ENCODE measurements around the gene NTHL1. TPM values are rescaled to one million over a fixed set of nuclear protein-coding genes. Genes with fewer than 3 reads are reported as not detected.

NTHL1 gene
- total RNA-seq, 1 donor from 2014 or later: 44.0 TPM

GRCh38 chr16:2040041-2040786 lies 7.4 kb downstream of the NTHL1 start:
- H3K4me3 ChIP-seq (ENCODE audit: low read depth, low read length): no peak overlapping the region
- peaks cover 2% of the 10 kb centered on the region for H3K36me3 ChIP-seq (ENCODE audit: control insufficient read depth, insufficient read depth, low read length)
- TF ChIP-seq CTCF (IDR thresholded peaks at IDR 0.05; ENCODE audit: insufficient read depth, low read length, severe bottlenecking): no peak
- DNase-seq (ENCODE audit: low read depth) (no peak), FAIRE-seq (no peak)
- H3K27me3 ChIP-seq (ENCODE audit: control insufficient read depth, insufficient read depth, low read length): no peaks in the 10 kb centered on the region

DNA sequence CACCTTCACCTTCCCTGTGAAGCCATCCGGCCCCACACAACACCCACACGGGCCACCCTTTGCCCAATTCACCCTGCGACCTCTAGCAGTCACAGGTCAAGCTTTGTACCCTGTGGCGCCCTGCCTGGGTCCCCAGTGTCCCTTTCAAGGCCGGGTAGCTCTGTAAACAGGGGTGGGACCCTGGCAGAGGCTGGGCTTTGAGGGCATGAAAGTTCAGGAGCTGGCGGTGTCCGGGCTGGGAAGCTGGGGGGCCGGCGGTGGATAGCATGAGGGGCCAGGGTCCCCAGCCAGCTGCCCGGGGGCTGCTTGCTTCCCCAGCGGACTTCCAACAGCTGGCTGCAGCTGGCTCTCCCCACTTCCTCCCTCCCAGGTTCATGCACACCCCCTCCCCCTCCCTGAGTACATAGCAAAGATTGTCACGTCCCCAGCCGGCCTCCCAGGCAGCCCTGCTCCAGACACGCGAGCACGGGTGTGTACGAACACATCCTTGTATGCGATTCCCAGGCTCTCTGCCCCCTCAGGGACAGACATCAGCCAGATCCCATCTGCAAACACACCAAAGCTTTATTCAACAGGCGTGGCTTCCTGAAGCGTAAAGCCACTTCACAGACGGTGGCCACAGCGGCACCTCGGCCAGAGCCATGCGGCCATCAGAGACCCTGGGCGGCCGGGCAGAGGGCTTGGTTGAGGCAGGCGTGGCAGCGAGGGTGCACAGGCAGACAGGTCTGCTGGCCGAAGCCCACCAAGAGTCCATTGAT lies 8.2 kb downstream of the NTHL1 start:
- DNase-seq (ENCODE audit: low read depth) (peak; percentile 35), FAIRE-seq (no peak)
- Histone ChIP-seq H3K4me3 (ENCODE audit: low read depth, low read length) (no peak overlapping the region), H3K36me3 (ENCODE audit: control insufficient read depth, insufficient read depth, low read length) (peaks cover 2% of the 10 kb centered on the region), H3K27me3 (ENCODE audit: control insufficient read depth, insufficient read depth, low read length) (no peaks in the 10 kb centered on the region)
- TF ChIP-seq CTCF (IDR thresholded peaks at IDR 0.05; ENCODE audit: insufficient read depth, low read length, severe bottlenecking): no peak

- H3K4me3 ChIP-seq (ENCODE audit: low read depth, low read length): no peak overlapping the region
- DNase-seq (ENCODE audit: low read depth) (no peak), FAIRE-seq (no peak)
- no peak for TF ChIP-seq CTCF (IDR thresholded peaks at IDR 0.05; ENCODE audit: insufficient read depth, low read length, severe bottlenecking)
- H3K27me3 ChIP-seq (ENCODE audit: control insufficient read depth, insufficient read depth, low read length): no peaks in the 10 kb centered on the region
- peaks cover 2% of the 10 kb centered on the region for H3K36me3 ChIP-seq (ENCODE audit: control insufficient read depth, insufficient read depth, low read length)
Observed at GRCh38 chr16:2038382-2039231, 9.0 kb downstream of the NTHL1 start.

- TF ChIP-seq CTCF (IDR thresholded peaks at IDR 0.05; ENCODE audit: insufficient read depth, low read length, severe bottlenecking): no peak
- no peak for DNase-seq (ENCODE audit: low read depth)
- Histone ChIP-seq H3K27me3 (ENCODE audit: control insufficient read depth, insufficient read depth, low read length) (no peaks in the 10 kb centered on the region), H3K36me3 (ENCODE audit: control insufficient read depth, insufficient read depth, low read length) (peaks cover 2% of the 10 kb centered on the region), H3K4me3 (ENCODE audit: low read depth, low read length) (no peak overlapping the region)
- peak; percentile 97 for FAIRE-seq
Observed at GRCh38 chr16:2037647-2038381, 9.8 kb downstream of the NTHL1 start.

DNA sequence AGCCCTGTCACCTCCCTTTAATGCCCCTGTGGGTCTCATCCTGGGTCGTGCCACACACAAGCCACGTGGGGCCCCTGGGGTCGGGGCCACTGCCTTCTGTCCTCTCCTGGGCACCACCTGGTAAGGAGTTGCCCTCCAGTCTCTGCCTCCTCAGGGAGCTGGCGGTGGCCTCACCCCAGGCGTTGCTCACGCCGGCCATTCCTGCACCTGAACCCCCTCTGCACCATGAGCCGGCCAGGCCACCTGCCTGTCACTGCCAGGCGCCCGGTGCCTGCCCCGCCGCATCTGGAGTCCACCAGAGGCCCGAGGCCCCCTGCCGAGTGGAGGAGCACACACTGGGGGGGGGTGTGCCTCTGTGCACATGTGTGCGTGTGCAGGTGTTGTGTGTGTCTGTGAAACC lies 10.5 kb downstream of the NTHL1 start:
- peaks cover 2% of the 10 kb centered on the region for H3K36me3 ChIP-seq (ENCODE audit: control insufficient read depth, insufficient read depth, low read length)
- no peak for FAIRE-seq
- no peak overlapping the region for H3K4me3 ChIP-seq (ENCODE audit: low read depth, low read length)
- no peaks in the 10 kb centered on the region for H3K27me3 ChIP-seq (ENCODE audit: control insufficient read depth, insufficient read depth, low read length)
- no peak for TF ChIP-seq CTCF (IDR thresholded peaks at IDR 0.05; ENCODE audit: insufficient read depth, low read length, severe bottlenecking)
- DNase-seq (ENCODE audit: low read depth): no peak
